HCT116 (cell line): Measurements from ENCODE around the gene TBATA. TPM values are rescaled to one million over a fixed set of nuclear protein-coding genes. Genes with fewer than 3 reads are reported as not detected.

ENCODE experiments used
- ATAC-seq: fragments of 200-7000 bp; cut with Tn5 transposase; 2 replicates; pipeline ENCODE4 v1.9.1; 2020; ENCODE audit warnings: mild to moderate bottlenecking, moderate library complexity
- BruUV-seq: library from RNA; stranded (reverse); fragments of 400-500 nt; replicated peaks from 2 replicates; lab custom pipeline; 2021; lab: Mats Ljungman, UMichigan
- CTCF ChIA-PET: fragments of 300-600 bp; sonication (Branson Sonifier 250); formaldehyde crosslinking; loops from one replicate; lab custom pipeline; 2021; ENCODE audit warnings: antibody characterized with exemption; lab: Charles Lee
- POLR2A ChIA-PET: fragments of 300-600, 350-600 bp; sonication (Branson Sonifier 250); formaldehyde crosslinking; loops from one replicate; lab custom pipeline; 2021; ENCODE audit warnings: antibody characterized with exemption; lab: Charles Lee
- RAD21 ChIA-PET, 2 experiments: fragments of 300-600 bp; sonication (Branson Sonifier 250); formaldehyde crosslinking; loops; one replicate each; lab custom pipeline; 2023; ENCODE audit warnings: low total read pairs in 2 of 2; ENCODE audit not compliant: uncharacterized antibody in 2 of 2, unreplicated experiment in 2 of 2, low non-redundant PET in 1 of 2; lab: Charles Lee
- DNase-seq: peaks from one replicate; pipeline ENCODE4 v3.0.0-alpha.2; 2010; ENCODE audit warnings: low read depth, low spot score
- H2AFZ ChIP-seq: fragments of 200-600 bp; shearing (Covaris generic), sonication (generic); 2 replicates; pipeline ENCODE4 v1.6.1; 2017; ENCODE audit warnings: low read depth, mixed run types, mixed read lengths, antibody characterized with exemption, low read length; ENCODE audit not compliant: poor library complexity, severe bottlenecking
- H3K27ac ChIP-seq: 2 replicates; pipeline ENCODE4 v1.5.1; 2012; ENCODE audit warnings: low read depth, low read length
- H3K27me3 ChIP-seq: fragments of 200-600 bp; sonication (generic); 2 replicates; pipeline ENCODE4 v1.6.1; 2016; ENCODE audit warnings: mixed run types, low read length, mixed read lengths; ENCODE audit not compliant: insufficient read depth
- H3K36me3 ChIP-seq, 2 experiments: fragments of 200-500 bp in 1 of 2; fragments of 200-600 bp in 1 of 2; sonication (Bioruptor generic) in 1 of 2; sonication (generic) in 1 of 2; 2 replicates each; pipeline versions ENCODE4 v1.5.1 to v1.6.1; 2014 to 2016; ENCODE audit warnings: low read length in 2 of 2, inconsistent platforms in 1 of 2, mixed read lengths in 1 of 2, mixed run types in 1 of 2; ENCODE audit not compliant: insufficient read depth in 2 of 2, control insufficient read depth in 1 of 2
- H3K4me1 ChIP-seq, 2 experiments: fragments of 200-600 bp in 1 of 2; sonication (generic) in 1 of 2; 2 replicates each; pipeline versions ENCODE4 v1.5.1 to v1.6.1; 2012 to 2017; ENCODE audit warnings: low read length in 2 of 2, inconsistent platforms in 1 of 2, mild to moderate bottlenecking in 1 of 2, mixed read lengths in 1 of 2, mixed run types in 1 of 2, moderate library complexity in 1 of 2; ENCODE audit not compliant: insufficient read depth in 2 of 2, control insufficient read depth in 1 of 2
- H3K4me2 ChIP-seq: fragments of 200-600 bp; sonication (generic); 2 replicates; pipeline ENCODE4 v1.6.1; 2017; ENCODE audit warnings: mixed run types, low read length, mixed read lengths
- H3K4me3 ChIP-seq, 2 experiments: fragments of 200-600 bp in 1 of 2; sonication (generic) in 1 of 2; replicated peaks in 1 of 2; 2 replicates each; pipeline ENCODE4 v1.5.1; 2011 to 2016; ENCODE audit warnings: low read length in 2 of 2, control low read depth in 1 of 2, low read depth in 1 of 2, mild to moderate bottlenecking in 1 of 2, mixed read lengths in 1 of 2, mixed run types in 1 of 2
- H3K79me2 ChIP-seq: fragments of 200-600 bp; sonication (generic); 2 replicates; pipeline ENCODE4 v1.6.1; 2017; ENCODE audit warnings: mild to moderate bottlenecking, mixed run types, low read length, moderate library complexity, mixed read lengths; ENCODE audit not compliant: insufficient read depth
- H3K9ac ChIP-seq: fragments of 200-600 bp; sonication (generic); 2 replicates; pipeline ENCODE4 v1.6.1; 2016; ENCODE audit warnings: low read length, mixed read lengths
- H3K9me2 ChIP-seq: fragments of 200-600 bp; sonication (generic), shearing (Covaris generic); 2 replicates; pipeline ENCODE4 v1.6.1; 2017; ENCODE audit warnings: mixed run types, mild to moderate bottlenecking, moderate library complexity; ENCODE audit not compliant: insufficient read depth
- H3K9me3 ChIP-seq, 2 experiments: fragments of 200-500 bp in 1 of 2; fragments of 200-600 bp in 1 of 2; sonication (Bioruptor generic) in 1 of 2; sonication (generic) in 1 of 2; 2 replicates each; pipeline ENCODE4 v1.6.1; 2014 to 2017; ENCODE audit warnings: low read length in 2 of 2, mixed read lengths in 2 of 2, inconsistent platforms in 1 of 2, low read depth in 1 of 2, mild to moderate bottlenecking in 1 of 2, mixed run types in 1 of 2, moderate library complexity in 1 of 2; ENCODE audit not compliant: control insufficient read depth in 1 of 2, insufficient read depth in 1 of 2
- H4K20me1 ChIP-seq: fragments of 200-600 bp; sonication (generic), shearing (Covaris generic); 2 replicates; pipeline ENCODE4 v1.6.1; 2017; ENCODE audit warnings: mixed run types, mild to moderate bottlenecking, moderate library complexity; ENCODE audit not compliant: insufficient read depth
- CEBPB ChIP-seq: IDR thresholded peaks from 2 replicates; pipeline ENCODE4 v1.6.1; 2012; ENCODE audit warnings: low read depth
- EGR1 ChIP-seq: IDR thresholded peaks from 2 replicates; pipeline ENCODE4 v1.6.1; 2012; ENCODE audit warnings: low read depth
- ELF1 ChIP-seq: IDR thresholded peaks from 2 replicates; pipeline ENCODE4 v1.6.1; 2012; ENCODE audit warnings: low read depth, borderline replicate concordance
- FOSL1 ChIP-seq: IDR thresholded peaks from 2 replicates; pipeline ENCODE4 v1.6.1; 2012; ENCODE audit warnings: low read depth
- TCF7L2 ChIP-seq: IDR thresholded peaks from 2 replicates; pipeline ENCODE4 v1.7.0; 2011; ENCODE audit warnings: borderline replicate concordance, inconsistent platforms; ENCODE audit not compliant: insufficient read depth, insufficient read length; ENCODE audit errors: extremely low read depth
- ZFX ChIP-seq: fragments of 450-650 bp; IDR thresholded peaks from 2 replicates; pipeline ENCODE4 v1.6.1; 2017
- intact Hi-C: fragments of 100-400 bp; cut with micrococcal nuclease; formaldehyde crosslinking; loops from 2 replicates; pipeline ENCODE4 v1.10.0; 2022
- total RNA-seq: library from RNA; stranded (reverse); gene quantifications from one replicate; pipeline ENCODE4 v1.2.1, GENCODE V29; 2021; ENCODE audit not compliant: unreplicated experiment
- TF ChIP-seq, protein P1 (sequence below): IDR thresholded peaks from 2 replicates; pipeline ENCODE4 v1.6.1; 2012
- TF ChIP-seq, protein P2 (sequence below), 3 experiments: fragments of 200-600 bp in 1 of 3; sonication (generic) in 1 of 3; IDR thresholded peaks in 2 of 3; conservative IDR thresholded peaks in 1 of 3; 2 replicates each; pipeline ENCODE4 v1.5.1; 2012 to 2017; ENCODE audit warnings: low read depth in 2 of 3, low read length in 2 of 3, antibody characterized with exemption in 1 of 3, borderline replicate concordance in 1 of 3, control low read depth in 1 of 3, mild to moderate bottlenecking in 1 of 3, mixed read lengths in 1 of 3, mixed run types in 1 of 3, moderate library complexity in 1 of 3; ENCODE audit not compliant: insufficient read depth in 1 of 3
- TF ChIP-seq, protein P3 (sequence below): IDR thresholded peaks from 2 replicates; pipeline ENCODE4 v1.6.1; 2012

The TBATA gene
- total RNA-seq, 1 experiment from 2014 or later = not detected

DNA sequence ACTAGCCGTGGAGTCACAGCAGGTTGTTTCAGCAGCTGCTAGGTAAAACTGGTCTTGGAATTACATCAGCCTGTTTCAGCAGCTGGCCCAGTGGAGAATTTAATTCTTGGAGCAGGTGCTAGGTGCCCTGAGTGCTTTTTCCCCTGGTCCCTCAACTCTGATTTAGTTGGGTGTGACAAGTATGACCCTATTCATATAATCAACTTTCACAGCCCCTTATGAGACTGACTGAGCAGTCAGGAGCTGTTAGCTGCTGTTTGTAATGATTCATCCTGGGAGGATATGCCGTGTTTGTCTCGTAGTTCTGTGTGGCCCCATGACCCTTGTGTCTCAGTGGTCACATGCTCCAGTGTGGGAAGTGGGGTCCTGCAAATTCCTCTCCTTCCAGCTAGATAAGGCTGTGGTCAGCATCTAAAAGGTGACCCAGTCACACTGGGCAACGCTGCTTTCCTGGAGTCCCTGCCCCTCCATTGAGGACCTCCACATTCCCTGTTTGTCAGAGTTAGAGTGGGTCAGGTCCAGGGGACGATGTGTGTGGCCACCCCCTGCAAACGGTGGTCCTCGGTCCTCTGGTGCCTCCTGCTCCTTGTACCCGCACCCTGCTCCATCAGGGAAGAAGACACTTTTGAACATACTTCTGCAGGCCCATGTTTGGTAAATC is 28.3 kb downstream of the TBATA start:
- RAD21 ChIA-PET = no interaction called here
- no TSS peak for BruUV-seq
- TF ChIP-seq, protein P1, sequence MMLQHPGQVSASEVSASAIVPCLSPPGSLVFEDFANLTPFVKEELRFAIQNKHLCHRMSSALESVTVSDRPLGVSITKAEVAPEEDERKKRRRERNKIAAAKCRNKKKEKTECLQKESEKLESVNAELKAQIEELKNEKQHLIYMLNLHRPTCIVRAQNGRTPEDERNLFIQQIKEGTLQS = no peak
- TF ChIP-seq FOSL1 (no peak), EGR1 (no peak), TCF7L2 (no peak), ZFX (no peak), CEBPB (no peak), ELF1 (no peak)
- TF ChIP-seq, protein P2, sequence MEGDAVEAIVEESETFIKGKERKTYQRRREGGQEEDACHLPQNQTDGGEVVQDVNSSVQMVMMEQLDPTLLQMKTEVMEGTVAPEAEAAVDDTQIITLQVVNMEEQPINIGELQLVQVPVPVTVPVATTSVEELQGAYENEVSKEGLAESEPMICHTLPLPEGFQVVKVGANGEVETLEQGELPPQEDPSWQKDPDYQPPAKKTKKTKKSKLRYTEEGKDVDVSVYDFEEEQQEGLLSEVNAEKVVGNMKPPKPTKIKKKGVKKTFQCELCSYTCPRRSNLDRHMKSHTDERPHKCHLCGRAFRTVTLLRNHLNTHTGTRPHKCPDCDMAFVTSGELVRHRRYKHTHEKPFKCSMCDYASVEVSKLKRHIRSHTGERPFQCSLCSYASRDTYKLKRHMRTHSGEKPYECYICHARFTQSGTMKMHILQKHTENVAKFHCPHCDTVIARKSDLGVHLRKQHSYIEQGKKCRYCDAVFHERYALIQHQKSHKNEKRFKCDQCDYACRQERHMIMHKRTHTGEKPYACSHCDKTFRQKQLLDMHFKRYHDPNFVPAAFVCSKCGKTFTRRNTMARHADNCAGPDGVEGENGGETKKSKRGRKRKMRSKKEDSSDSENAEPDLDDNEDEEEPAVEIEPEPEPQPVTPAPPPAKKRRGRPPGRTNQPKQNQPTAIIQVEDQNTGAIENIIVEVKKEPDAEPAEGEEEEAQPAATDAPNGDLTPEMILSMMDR (IDR thresholded peaks at IDR 0.05 in 2 of 3, conservative IDR thresholded peaks at IDR 0.05 in 1 of 3; ENCODE audit: borderline replicate concordance in 1 of 3, insufficient read depth in 1 of 3, low read depth in 2 of 3, low read length in 2 of 3) = no peak
- TF ChIP-seq, protein P3, sequence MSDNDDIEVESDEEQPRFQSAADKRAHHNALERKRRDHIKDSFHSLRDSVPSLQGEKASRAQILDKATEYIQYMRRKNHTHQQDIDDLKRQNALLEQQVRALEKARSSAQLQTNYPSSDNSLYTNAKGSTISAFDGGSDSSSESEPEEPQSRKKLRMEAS = no peak
- TF ChIP-seq, all 23 proteins: peak for 0
- Histone ChIP-seq H3K27me3 (no peaks in the 10 kb centered on the region), H4K20me1 (no peaks in the 10 kb centered on the region), H3K4me2 (no peak overlapping the region), H3K4me3 (no peak overlapping the region), H3K9me2 (no peaks in the 10 kb centered on the region), H3K9me3 (no peaks in the 10 kb centered on the region), H3K27ac (no peak overlapping the region), H2AFZ (no peak overlapping the region), H3K9ac (no peak overlapping the region), H3K36me3 (no peaks in the 10 kb centered on the region; a peak in 1 of 4 replicates), H3K4me1 (peaks cover 23 to 61% of the 10 kb centered on the region in 2 experiments), H3K79me2 (no peaks in the 10 kb centered on the region)
- no peak for ATAC-seq
- DNase-seq = no peak
- ChIA-PET CTCF (interaction anchor here (1.4 kb wide), 2 partner anchors 198 to 296 kb away, joined by 4 to 7 read pairs; no protein-coding TSS in a partner anchor), POLR2A (no interaction called here)
- intact Hi-C loops = loop anchor here (5.0 kb wide), 1 partner anchor 295 kb away; no protein-coding TSS in a partner anchor
